Osteocyte (in vitro differentiated cells): Measurements from ENCODE around the gene KCNJ16. TPM values are rescaled to one million over a fixed set of nuclear protein-coding genes. Genes with fewer than 3 reads are reported as not detected.

Source experiments
- DNase-seq: peaks from one replicate; pipeline ENCODE4 v3.0.0; 2021; ENCODE audit warnings: mixed read lengths; ENCODE audit not compliant: unreplicated experiment; ENCODE audit errors: extremely low spot score
- H3K27ac Mint-ChIP-seq: one replicate; pipeline ENCODE4 v1.8.0; 2021; ENCODE audit warnings: mild to moderate bottlenecking, mixed read lengths; ENCODE audit not compliant: unreplicated experiment
- H3K27me3 Mint-ChIP-seq: one replicate; pipeline ENCODE4 v1.8.0; 2021; ENCODE audit warnings: mixed read lengths; ENCODE audit not compliant: unreplicated experiment
- H3K36me3 Mint-ChIP-seq: one replicate; pipeline ENCODE4 v1.8.0; 2021; ENCODE audit warnings: mixed read lengths; ENCODE audit not compliant: unreplicated experiment
- H3K4me1 Mint-ChIP-seq: one replicate; pipeline ENCODE4 v1.8.0; 2021; ENCODE audit warnings: mixed read lengths; ENCODE audit not compliant: unreplicated experiment
- H3K4me3 Mint-ChIP-seq: one replicate; pipeline ENCODE4 v1.8.0; 2021; ENCODE audit warnings: mild to moderate bottlenecking, moderate library complexity, mixed read lengths; ENCODE audit not compliant: unreplicated experiment
- H3K9me3 Mint-ChIP-seq: one replicate; pipeline ENCODE4 v1.8.0; 2021; ENCODE audit warnings: mixed read lengths; ENCODE audit not compliant: unreplicated experiment
- total RNA-seq: library from RNA; stranded (reverse); gene quantifications from 2 replicates; pipeline ENCODE4 v1.2.1, GENCODE V29; 2021
- TF ChIP-seq, protein P1 (sequence below): fragments of 200-600 bp; sonication (generic); IDR thresholded peaks from 2 replicates; pipeline ENCODE4 v1.5.0; 2021; ENCODE audit warnings: antibody characterized with exemption, mild to moderate bottlenecking, moderate library complexity

KCNJ16 gene
- total RNA-seq, 1 donor from 2014 or later: not detected

GRCh38 chr17:70078549-70078948, 3.5 kb downstream of the KCNJ16 start:
- TF ChIP-seq, protein P1, sequence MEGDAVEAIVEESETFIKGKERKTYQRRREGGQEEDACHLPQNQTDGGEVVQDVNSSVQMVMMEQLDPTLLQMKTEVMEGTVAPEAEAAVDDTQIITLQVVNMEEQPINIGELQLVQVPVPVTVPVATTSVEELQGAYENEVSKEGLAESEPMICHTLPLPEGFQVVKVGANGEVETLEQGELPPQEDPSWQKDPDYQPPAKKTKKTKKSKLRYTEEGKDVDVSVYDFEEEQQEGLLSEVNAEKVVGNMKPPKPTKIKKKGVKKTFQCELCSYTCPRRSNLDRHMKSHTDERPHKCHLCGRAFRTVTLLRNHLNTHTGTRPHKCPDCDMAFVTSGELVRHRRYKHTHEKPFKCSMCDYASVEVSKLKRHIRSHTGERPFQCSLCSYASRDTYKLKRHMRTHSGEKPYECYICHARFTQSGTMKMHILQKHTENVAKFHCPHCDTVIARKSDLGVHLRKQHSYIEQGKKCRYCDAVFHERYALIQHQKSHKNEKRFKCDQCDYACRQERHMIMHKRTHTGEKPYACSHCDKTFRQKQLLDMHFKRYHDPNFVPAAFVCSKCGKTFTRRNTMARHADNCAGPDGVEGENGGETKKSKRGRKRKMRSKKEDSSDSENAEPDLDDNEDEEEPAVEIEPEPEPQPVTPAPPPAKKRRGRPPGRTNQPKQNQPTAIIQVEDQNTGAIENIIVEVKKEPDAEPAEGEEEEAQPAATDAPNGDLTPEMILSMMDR: no peak
- H3K27ac Mint-ChIP-seq: no peak overlapping the region
- H3K4me3 Mint-ChIP-seq: no peak overlapping the region
- H3K36me3 Mint-ChIP-seq: no peaks in the 10 kb centered on the region
- peaks cover 18% of the 10 kb centered on the region for H3K4me1 Mint-ChIP-seq
- DNase-seq: no peak
- H3K9me3 Mint-ChIP-seq: no peaks in the 10 kb centered on the region
- H3K27me3 Mint-ChIP-seq: peaks cover under 1% of the 10 kb centered on the region

DNA sequence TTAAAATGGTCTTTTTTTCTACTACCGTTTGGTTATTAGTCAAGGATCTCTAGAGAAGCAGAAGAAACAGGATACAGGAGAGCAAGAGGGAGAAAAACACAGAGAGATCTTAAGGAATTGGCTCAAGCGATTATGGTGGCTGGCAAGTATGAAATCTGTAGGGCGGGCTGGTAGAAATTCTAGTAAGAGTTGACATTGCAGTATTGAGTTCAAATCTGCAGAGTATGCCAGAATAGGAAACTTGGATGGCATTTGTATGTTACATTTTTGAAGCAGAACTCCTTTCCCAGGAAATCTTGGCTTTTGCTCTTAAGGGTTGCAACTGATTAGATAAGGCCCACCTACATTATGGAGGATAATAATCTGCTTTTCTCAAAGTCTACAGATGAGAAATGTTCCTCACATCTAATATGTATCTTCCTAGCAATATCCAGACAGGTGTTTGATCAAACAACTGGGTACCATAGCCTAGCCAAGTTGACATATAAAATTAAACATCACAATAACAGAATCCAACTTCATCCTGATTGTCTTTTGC, 4.0 kb downstream of the KCNJ16 start:
- Mint-ChIP-seq H3K4me3 (no peak overlapping the region), H3K36me3 (no peaks in the 10 kb centered on the region), H3K4me1 (peaks cover 18% of the 10 kb centered on the region), H3K27me3 (no peaks in the 10 kb centered on the region), H3K27ac (no peak overlapping the region), H3K9me3 (no peaks in the 10 kb centered on the region)
- no peak for DNase-seq
- TF ChIP-seq, protein P1: no peak

GRCh38 chr17:70080541-70081347, 5.7 kb downstream of the KCNJ16 start:
- Mint-ChIP-seq H3K27ac (no peak overlapping the region), H3K27me3 (peaks cover 6% of the 10 kb centered on the region), H3K4me1 (peaks cover 18% of the 10 kb centered on the region), H3K9me3 (no peaks in the 10 kb centered on the region), H3K4me3 (no peak overlapping the region), H3K36me3 (no peaks in the 10 kb centered on the region)
- TF ChIP-seq, protein P1: no peak
- DNase-seq: no peak

DNA sequence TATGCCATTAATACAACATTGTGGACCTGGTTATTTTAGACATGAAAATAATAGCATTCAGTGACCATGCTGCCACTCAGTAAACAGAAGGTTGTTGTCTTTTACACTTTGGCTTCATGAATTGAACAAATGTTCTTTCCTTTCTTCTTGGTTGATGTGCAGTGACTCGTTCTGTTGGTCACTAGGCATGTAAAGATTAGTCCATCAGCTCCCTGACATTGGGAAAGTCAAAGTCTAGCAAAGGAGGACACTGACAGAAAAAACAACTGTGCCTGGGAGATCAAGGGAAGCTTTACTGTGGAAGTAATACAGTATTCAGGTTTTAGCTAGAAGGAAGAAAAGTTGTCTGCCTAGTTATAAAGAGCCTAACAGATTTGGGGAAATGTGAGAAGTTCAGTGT, 6.9 kb downstream of the KCNJ16 start:
- peaks cover 7% of the 10 kb centered on the region for H3K4me1 Mint-ChIP-seq
- H3K27ac Mint-ChIP-seq: no peak overlapping the region
- H3K36me3 Mint-ChIP-seq: no peaks in the 10 kb centered on the region
- DNase-seq: no peak
- TF ChIP-seq, protein P1: no peak
- no peaks in the 10 kb centered on the region for H3K9me3 Mint-ChIP-seq
- H3K27me3 Mint-ChIP-seq: peaks cover 6% of the 10 kb centered on the region
- H3K4me3 Mint-ChIP-seq: no peak overlapping the region

- no peak for DNase-seq
- H3K27me3 Mint-ChIP-seq: peaks cover 6% of the 10 kb centered on the region
- H3K9me3 Mint-ChIP-seq: no peaks in the 10 kb centered on the region
- H3K27ac Mint-ChIP-seq: no peak overlapping the region
- no peaks in the 10 kb centered on the region for H3K36me3 Mint-ChIP-seq
- no peak overlapping the region for H3K4me3 Mint-ChIP-seq
- H3K4me1 Mint-ChIP-seq: no peaks in the 10 kb centered on the region
- TF ChIP-seq, protein P1: no peak
These were observed 9.5 kb downstream of the KCNJ16 start for GRCh38 chr17:70084476-70084875.
